HEK293 (cell line): ENCODE data around the gene GPHA2.

ENCODE experiments used
- CTCF ChIA-PET: fragments of 350-600 bp; formaldehyde crosslinking; extraction: SDS; loops from one replicate; lab custom pipeline; 2021; ENCODE audit warnings: antibody characterized with exemption; lab: Yijun Ruan, JAX
- POLR2A ChIA-PET: fragments of 300-600 bp; formaldehyde crosslinking; extraction: SDS; loops from one replicate; lab custom pipeline; 2020; ENCODE audit warnings: antibody characterized with exemption, inconsistent platforms; lab: Yijun Ruan, JAX
- H3K27ac ChIP-seq: fragments of 200-500 bp; sonication (Bioruptor generic); 2 replicates; pipeline ENCODE4 v1.5.1; 2014; ENCODE audit warnings: low read depth, low read length, control low read depth, inconsistent platforms; ENCODE audit errors: extremely low read depth
- H3K36me3 ChIP-seq, 2 experiments: fragments of 200-500 bp in 1 of 2; sonication (Bioruptor generic) in 1 of 2; 1 replicate in 1 of 2; 2 replicates in 1 of 2; pipeline ENCODE4 v1.5.1; 2014 to 2017; ENCODE audit warnings: inconsistent platforms in 2 of 2, low read length in 2 of 2; ENCODE audit not compliant: control insufficient read depth in 2 of 2, insufficient read depth in 1 of 2
- H3K4me1 ChIP-seq: fragments of 200-500 bp; sonication (Bioruptor generic); 2 replicates; pipeline ENCODE4 v1.5.1; 2014; ENCODE audit warnings: mild to moderate bottlenecking, low read length, inconsistent platforms; ENCODE audit not compliant: control insufficient read depth, insufficient read depth
- H3K4me3 ChIP-seq: 2 replicates; pipeline ENCODE4 v1.5.1; 2011; ENCODE audit warnings: low read depth, mild to moderate bottlenecking, control low read depth, low read length, moderate library complexity
- H3K9me3 ChIP-seq: fragments of 200-500 bp; sonication (Bioruptor generic); 2 replicates; pipeline ENCODE4 v1.5.1; 2014; ENCODE audit warnings: low read depth, low read length, inconsistent platforms; ENCODE audit not compliant: control insufficient read depth, insufficient read depth
- CTCF ChIP-seq: fragments of 450-650 bp; formaldehyde crosslinking; IDR thresholded peaks from 2 replicates; pipeline ENCODE4 v1.5.1; 2016; ENCODE audit warnings: missing biosample characterization, missing genetic modification characterization
- GLIS1 ChIP-seq: fragments of 450-650 bp; formaldehyde crosslinking; IDR thresholded peaks from 2 replicates; pipeline ENCODE4 v1.5.1; 2016; ENCODE audit warnings: missing biosample characterization, missing genetic modification characterization
- GLIS2 ChIP-seq: fragments of 450-650 bp; formaldehyde crosslinking; IDR thresholded peaks from 2 replicates; pipeline ENCODE4 v1.5.1; 2016; ENCODE audit warnings: missing biosample characterization, missing genetic modification characterization
- KLF1 ChIP-seq: fragments of 450-650 bp; formaldehyde crosslinking; IDR thresholded peaks from 2 replicates; pipeline ENCODE4 v1.5.1; 2016; ENCODE audit warnings: missing biosample characterization, missing genetic modification characterization
- KLF17 ChIP-seq: fragments of 450-650 bp; formaldehyde crosslinking; IDR thresholded peaks from 2 replicates; pipeline ENCODE4 v1.5.1; 2016; ENCODE audit warnings: missing biosample characterization, missing genetic modification characterization
- KLF8 ChIP-seq: fragments of 450-650 bp; formaldehyde crosslinking; IDR thresholded peaks from 2 replicates; pipeline ENCODE4 v1.5.1; 2016; ENCODE audit warnings: missing biosample characterization, missing genetic modification characterization
- KLF9 ChIP-seq: fragments of 450-650 bp; formaldehyde crosslinking; IDR thresholded peaks from 2 replicates; pipeline ENCODE4 v1.5.1; 2016; ENCODE audit warnings: missing biosample characterization, missing genetic modification characterization, low read depth
- OVOL3 ChIP-seq: fragments of 450-650 bp; formaldehyde crosslinking; IDR thresholded peaks from 2 replicates; pipeline ENCODE4 v1.5.1; 2016; ENCODE audit warnings: missing biosample characterization, missing genetic modification characterization
- PATZ1 ChIP-seq: fragments of 450-650 bp; formaldehyde crosslinking; IDR thresholded peaks from 2 replicates; pipeline ENCODE4 v1.5.1; 2016; ENCODE audit warnings: missing biosample characterization, missing genetic modification characterization
- SALL2 ChIP-seq: fragments of 450-650 bp; formaldehyde crosslinking; IDR thresholded peaks from 2 replicates; pipeline ENCODE4 v1.5.0; 2017; ENCODE audit warnings: missing biosample characterization, mild to moderate bottlenecking, missing genetic modification characterization, borderline replicate concordance
- SCRT2 ChIP-seq: fragments of 450-650 bp; formaldehyde crosslinking; IDR thresholded peaks from 2 replicates; pipeline ENCODE4 v1.5.1; 2016; ENCODE audit warnings: missing biosample characterization, missing genetic modification characterization
- SP3 ChIP-seq: fragments of 450-650 bp; formaldehyde crosslinking; IDR thresholded peaks from 2 replicates; pipeline ENCODE4 v1.5.1; 2016; ENCODE audit warnings: missing biosample characterization, missing genetic modification characterization
- ZBTB11 ChIP-seq: fragments of 450-650 bp; formaldehyde crosslinking; conservative IDR thresholded peaks from 2 replicates; pipeline ENCODE4 v1.5.1; 2016; ENCODE audit warnings: low read depth, missing biosample characterization, missing genetic modification characterization
- ZBTB26 ChIP-seq: fragments of 450-650 bp; formaldehyde crosslinking; optimal IDR thresholded peaks from 2 replicates; pipeline ENCODE3; 2016; ENCODE audit warnings: missing biosample characterization, mild to moderate bottlenecking, missing genetic modification characterization
- ZIC2 ChIP-seq: fragments of 450-650 bp; formaldehyde crosslinking; IDR thresholded peaks from 2 replicates; pipeline ENCODE4 v1.5.1; 2016; ENCODE audit warnings: missing biosample characterization, missing genetic modification characterization
- ZNF24 ChIP-seq: fragments of 450-650 bp; formaldehyde crosslinking; IDR thresholded peaks from 2 replicates; pipeline ENCODE4 v1.5.1; 2016; ENCODE audit warnings: missing biosample characterization, missing genetic modification characterization
- ZNF335 ChIP-seq: fragments of 450-650 bp; formaldehyde crosslinking; conservative IDR thresholded peaks from 2 replicates; pipeline ENCODE4 v1.5.1; 2016; ENCODE audit warnings: missing biosample characterization, missing genetic modification characterization
- ZNF341 ChIP-seq: fragments of 450-650 bp; formaldehyde crosslinking; IDR thresholded peaks from 2 replicates; pipeline ENCODE4; 2016; ENCODE audit warnings: low read depth, missing biosample characterization, missing genetic modification characterization
- ZNF558 ChIP-seq: fragments of 450-650 bp; formaldehyde crosslinking; IDR thresholded peaks from 2 replicates; pipeline ENCODE4 v1.5.1; 2016; ENCODE audit warnings: missing biosample characterization, missing genetic modification characterization
- ZNF76 ChIP-seq: fragments of 450-650 bp; formaldehyde crosslinking; IDR thresholded peaks from 2 replicates; pipeline ENCODE4; 2016; ENCODE audit warnings: low read depth, missing biosample characterization, missing genetic modification characterization, borderline replicate concordance
- ZXDB ChIP-seq: fragments of 450-650 bp; formaldehyde crosslinking; IDR thresholded peaks from 2 replicates; pipeline ENCODE4 v1.5.1; 2016; ENCODE audit warnings: missing biosample characterization, missing genetic modification characterization

The GPHA2 gene

GRCh38 chr11:64887757-64888405 lies 47.8 kb downstream of the GPHA2 start:
- no peaks in the 10 kb centered on the region for H3K36me3 ChIP-seq
- H3K4me1 ChIP-seq, result no peaks in the 10 kb centered on the region
- CTCF ChIA-PET, result interaction anchor here (0.5 to 5.2 kb wide), 25 partner anchors 9 to 233 kb away, joined by 3 to 83 read pairs (median 3); partner anchors contain the start of gene EHD1
- no peak overlapping the region for H3K27ac ChIP-seq
- POLR2A ChIA-PET, result interaction anchor here (0.6 to 1.0 kb wide), 4 partner anchors 11 to 109 kb away, joined by 3 to 7 read pairs (median 4); no protein-coding TSS in a partner anchor
- no peaks in the 10 kb centered on the region for H3K9me3 ChIP-seq
- no peak overlapping the region for H3K4me3 ChIP-seq
- TF ChIP-seq KLF1 (tag by site-specific recombination), result peak; percentile 28; the same call in 1 of the 2 replicates
- peak; percentile 46; the same call in 1 of the 2 replicates for TF ChIP-seq SP3 (tag by site-specific recombination)
- peak; percentile 43; the same call in 1 of the 2 replicates for TF ChIP-seq KLF17 (tag by site-specific recombination)
- TF ChIP-seq PATZ1 (tag by site-specific recombination), result peak; percentile 95
- TF ChIP-seq ZNF341 (tag by site-specific recombination), result 0 out of 2 replicates have a peak, but pooled peaks have one; percentile 16
- peak; percentile 26 for TF ChIP-seq ZBTB26 (tag by site-specific recombination)
- peak; percentile 40; the same call in 1 of the 2 replicates for TF ChIP-seq ZBTB11 (tag by site-specific recombination)
- peak; percentile 58; the same call in 1 of the 2 replicates for TF ChIP-seq KLF9 (tag by site-specific recombination)
- 0 out of 2 replicates have a peak, but pooled peaks have one; percentile 17 for TF ChIP-seq ZNF24 (tag by site-specific recombination)
- TF ChIP-seq SALL2 (tag by site-specific recombination), result no peak
- peak; percentile 53 for TF ChIP-seq ZNF335
- TF ChIP-seq OVOL3 (tag by site-specific recombination), result no peak
- TF ChIP-seq ZIC2 (tag by site-specific recombination), result 0 out of 2 replicates have a peak, but pooled peaks have one; percentile 10
- peak; percentile 80 for TF ChIP-seq GLIS2 (tag by site-specific recombination)
- no peak for TF ChIP-seq SCRT2 (tag by site-specific recombination)
- peak; percentile 45; the same call in 1 of the 2 replicates for TF ChIP-seq KLF8 (tag by site-specific recombination)
- TF ChIP-seq CTCF (tag by site-specific recombination), result peak; percentile 84
- peak; percentile 56 for TF ChIP-seq GLIS1 (tag by site-specific recombination)
- TF ChIP-seq ZNF558, result no peak
- TF ChIP-seq ZXDB (tag by site-specific recombination), result peak; percentile 61
- TF ChIP-seq ZNF76, result no peak
